ENCODE measurements around the gene CFB.

DNA sequence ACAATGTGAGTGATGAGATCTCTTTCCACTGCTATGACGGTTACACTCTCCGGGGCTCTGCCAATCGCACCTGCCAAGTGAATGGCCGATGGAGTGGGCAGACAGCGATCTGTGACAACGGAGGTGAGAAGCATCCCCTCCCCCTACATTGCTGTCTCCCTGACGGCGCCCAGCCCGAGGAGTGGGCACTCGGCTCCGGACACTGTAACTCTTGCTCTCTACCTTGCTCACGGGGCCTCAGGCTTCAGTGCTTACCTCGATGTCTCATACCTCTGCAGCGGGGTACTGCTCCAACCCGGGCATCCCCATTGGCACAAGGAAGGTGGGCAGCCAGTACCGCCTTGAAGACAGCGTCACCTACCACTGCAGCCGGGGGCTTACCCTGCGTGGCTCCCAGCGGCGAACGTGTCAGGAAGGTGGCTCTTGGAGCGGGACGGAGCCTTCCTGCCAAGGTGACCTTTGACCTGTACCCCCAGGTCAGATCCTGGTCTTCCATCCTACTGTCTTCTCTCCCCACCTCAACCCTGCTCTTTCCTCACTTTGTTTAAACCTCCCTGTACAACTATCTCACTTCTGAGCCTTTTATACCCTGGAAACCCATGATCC, 1.3 kb downstream of the CFB start:
- no peak for TF ChIP-seq POLR2A (IDR thresholded peaks at IDR 0.05)
- TF ChIP-seq CTCF (IDR thresholded peaks at IDR 0.05), result no peak

Measured in Peyer's patch (tissue), 4 donors.